Measurements from ENCODE around the gene SKOR1.

SKOR1 gene

GRCh38 chr15:67824976-67825880, at the start of gene SKOR1:
SKOR1 (plus strand) TSS chr15:67825509; CDS start chr15:67825603, 94 bp downstream.
- DNase-seq = no peak

- DNase-seq = no peak
Observed at GRCh38 chr15:67775998-67776397, 49.3 kb upstream of the SKOR1 start.

GRCh38 chr15:67776600-67776999, 48.7 kb upstream of the SKOR1 start:
- DNase-seq = no peak

GRCh38 chr15:67777071-67777470, 48.2 kb upstream of the SKOR1 start:
- DNase-seq = no peak

- no peak for DNase-seq
Observed at GRCh38 chr15:67777773-67778172, 47.5 kb upstream of the SKOR1 start.

GRCh38 chr15:67778968-67779548, 46.3 kb upstream of the SKOR1 start:
- DNase-seq = no peak

- no peak for DNase-seq
Observed at GRCh38 chr15:67779549-67780111, 45.7 kb upstream of the SKOR1 start.

- DNase-seq = no peak
Observed at GRCh38 chr15:67781061-67781460, 44.2 kb upstream of the SKOR1 start.

- DNase-seq = no peak
Observed at GRCh38 chr15:67781907-67782690, 43.2 kb upstream of the SKOR1 start.

- no peak for DNase-seq
Observed at GRCh38 chr15:67782691-67782991, 42.7 kb upstream of the SKOR1 start.

GRCh38 chr15:67783303-67783702, 42.0 kb upstream of the SKOR1 start:
- DNase-seq = peak; percentile 30

GRCh38 chr15:67784090-67784781, 41.1 kb upstream of the SKOR1 start:
- no peak for DNase-seq

GRCh38 chr15:67784856-67785430, 40.4 kb upstream of the SKOR1 start:
- DNase-seq = no peak

- DNase-seq = no peak
Observed at GRCh38 chr15:67785431-67785830, 39.9 kb upstream of the SKOR1 start.

GRCh38 chr15:67786646-67787045, 38.7 kb upstream of the SKOR1 start:
- DNase-seq = no peak

- no peak for DNase-seq
Observed at GRCh38 chr15:67788986-67789385, 36.3 kb upstream of the SKOR1 start.

- no peak for DNase-seq
Observed at GRCh38 chr15:67790610-67791319, 34.5 kb upstream of the SKOR1 start.

GRCh38 chr15:67792250-67792942, 32.9 kb upstream of the SKOR1 start:
- DNase-seq = no peak

- DNase-seq = no peak
Observed at GRCh38 chr15:67794832-67795574, 30.3 kb upstream of the SKOR1 start.

Data from activated CD4-positive, alpha-beta T cell treated with anti-CD3 and anti-CD28 coated beads, Interleukin-2, amount 50 U/mL, for 16 hours (primary cell).